A172 (cell line): Measurements from ENCODE around the gene C16orf54. TPM values are rescaled to one million over a fixed set of nuclear protein-coding genes. Genes with fewer than 3 reads are reported as not detected.
A peak's percentile ranks its signal among the peaks of the same experiment; 100 is the strongest.
"Not testable (repeated sequence)": the region's sequence is repeated elsewhere in the genome, so short reads cannot be mapped to it uniquely, and the experiment has no call there.

Experiments
- DNase-seq: peaks from one replicate; pipeline ENCODE4 v3.0.0-alpha.2; 2015; ENCODE audit warnings: low spot score
- total RNA-seq: library from RNA; depleted of rRNA; stranded (reverse); fragments of >200 nt; shearing (Covaris generic); gene quantifications from 2 replicates; pipeline ENCODE4 v1.2.3, GENCODE V29; 2014

Gene C16orf54
- total RNA-seq, 1 experiment from 2014 or later, result 0.09 TPM

- DNase-seq, result no peak
Observed at GRCh38 chr16:29769507-29769906, 23.7 kb upstream of the C16orf54 start.

DNA sequence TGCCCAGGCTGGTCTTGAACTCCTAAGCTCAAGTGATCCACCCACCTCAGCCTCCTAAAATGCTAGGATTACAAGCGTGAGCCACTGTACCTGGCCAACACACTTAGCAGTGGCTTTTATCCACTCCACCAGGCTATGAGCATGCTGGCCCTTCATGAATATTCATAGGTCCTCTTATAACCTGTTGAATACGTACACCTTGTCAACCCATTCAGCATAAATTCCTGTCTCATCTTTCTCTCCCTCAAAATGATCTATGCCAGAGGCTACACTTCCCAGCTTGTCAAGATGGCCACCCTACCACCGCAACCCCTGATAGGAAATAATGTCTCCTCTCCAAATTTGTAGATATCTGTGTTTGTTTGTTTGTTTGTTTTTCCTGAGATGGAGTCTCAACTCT is 21.3 kb upstream of the C16orf54 start:
- no peak for DNase-seq

DNA sequence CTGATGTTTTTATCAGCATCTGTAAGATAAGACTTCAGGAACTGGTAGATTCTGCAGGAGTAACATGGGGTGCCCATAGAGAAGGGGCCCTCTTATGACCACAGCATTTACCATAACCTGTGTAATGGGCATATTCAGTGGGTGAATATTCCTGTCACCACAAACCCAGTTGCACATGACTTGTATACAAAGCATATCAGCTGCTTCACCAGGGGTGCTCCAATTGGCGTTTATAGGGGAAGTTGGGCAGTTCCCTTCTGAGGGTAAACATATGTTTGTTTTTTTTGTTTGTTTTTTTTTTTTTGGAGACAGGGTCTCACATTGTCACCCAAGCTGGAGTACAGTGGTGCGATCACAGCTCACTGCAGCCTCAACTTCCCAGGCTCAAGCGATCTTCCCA is 20.8 kb upstream of the C16orf54 start:
- DNase-seq, result no peak

DNA sequence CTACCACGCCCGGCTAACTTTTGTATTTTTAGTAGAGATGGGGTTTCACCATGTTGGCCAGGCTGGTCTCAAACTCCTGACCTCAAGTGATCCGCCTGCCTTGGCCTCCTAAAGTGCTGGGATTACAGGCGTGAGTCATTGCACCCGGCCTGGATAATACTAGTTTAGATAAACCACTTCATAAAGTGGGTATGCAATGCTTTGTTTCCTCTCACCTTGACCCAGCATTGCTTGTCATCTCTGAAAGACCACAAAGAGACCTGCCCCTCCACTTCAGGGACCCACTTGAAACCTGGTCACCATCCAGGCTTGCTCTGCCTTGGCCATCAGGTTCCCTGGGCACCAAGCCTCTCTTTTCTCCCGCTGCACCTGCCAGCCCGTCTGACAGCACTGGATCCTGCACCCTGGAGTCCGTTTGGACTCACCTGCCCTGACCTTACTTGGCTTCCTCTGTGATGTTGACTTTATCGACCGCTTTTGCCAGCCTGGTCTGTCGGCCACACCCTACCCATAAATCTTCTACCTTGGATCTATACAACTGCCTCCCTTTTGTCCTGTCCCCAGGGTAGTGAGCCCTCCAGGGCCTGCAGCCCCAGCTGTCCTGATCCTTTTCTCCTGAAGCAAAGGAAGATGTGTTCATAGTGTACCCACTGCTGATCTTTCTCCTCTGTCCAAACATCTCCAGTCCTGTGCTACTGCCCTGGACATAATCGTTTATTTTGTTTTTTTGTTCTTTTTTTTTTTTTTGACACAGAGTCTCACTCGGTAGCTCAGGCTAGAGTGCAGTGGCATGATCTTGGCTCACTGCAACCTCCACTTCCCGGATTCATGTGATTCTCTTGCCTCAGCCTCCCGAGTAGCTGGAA is 19.6 kb upstream of the C16orf54 start:
- peak; percentile 14 for DNase-seq

- no peak for DNase-seq
Observed at GRCh38 chr16:29763326-29763725, 17.5 kb upstream of the C16orf54 start.

GRCh38 chr16:29761882-29762281 is 16.1 kb upstream of the C16orf54 start:
- no peak for DNase-seq

- not testable (repeated sequence) for DNase-seq
Observed at GRCh38 chr16:29761280-29761651, 15.5 kb upstream of the C16orf54 start.

- DNase-seq, result no peak
Observed at GRCh38 chr16:29760567-29761279, 14.9 kb upstream of the C16orf54 start.

DNA sequence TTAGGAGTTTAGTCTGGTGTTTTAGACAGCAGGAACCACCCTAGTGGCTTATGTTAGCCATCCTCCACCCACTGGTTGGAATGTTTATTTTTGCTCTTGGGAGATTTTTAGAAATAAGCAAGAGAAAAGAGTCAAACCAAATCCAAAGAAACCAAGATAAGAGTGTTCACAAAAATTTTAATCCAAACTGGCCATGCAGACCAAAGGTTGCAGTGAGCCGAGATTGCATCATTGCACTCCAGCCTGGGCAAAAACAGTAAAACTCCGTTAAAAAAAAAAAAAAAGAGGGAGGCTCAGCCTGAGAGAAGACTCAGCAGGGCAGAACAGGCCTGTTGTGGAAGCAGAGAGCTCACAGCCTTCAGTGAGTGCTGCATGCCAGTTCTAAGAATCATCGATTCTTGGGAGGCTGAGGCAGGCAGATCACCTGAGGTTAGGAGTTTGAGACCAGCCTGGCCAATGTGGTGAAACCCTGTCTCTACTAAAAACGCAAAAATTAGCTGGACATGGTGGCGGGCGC is 12.2 kb upstream of the C16orf54 start:
- DNase-seq, result no peak

DNA sequence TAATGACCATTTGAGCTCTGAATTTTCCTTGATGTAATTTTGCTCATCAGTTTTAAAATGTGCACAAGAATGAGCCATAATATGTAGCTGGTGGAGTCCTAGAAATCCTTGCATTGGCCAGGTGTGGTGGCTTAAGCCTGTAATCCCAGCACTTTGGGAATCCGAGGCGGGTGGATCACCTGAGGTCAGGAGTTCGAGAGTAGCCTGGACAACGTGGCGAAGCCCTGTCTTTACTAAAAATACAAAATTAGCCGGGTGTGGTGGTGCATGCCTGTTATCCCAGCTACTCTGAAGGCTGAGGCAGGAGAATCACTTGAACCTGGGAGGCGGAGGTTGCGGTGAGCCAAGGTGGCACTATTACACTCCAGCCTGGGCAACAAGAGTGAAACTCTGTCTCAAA is 11.3 kb upstream of the C16orf54 start:
- DNase-seq, result not testable (repeated sequence)

GRCh38 chr16:29756654-29757053 is 10.9 kb upstream of the C16orf54 start:
- no peak for DNase-seq

DNA sequence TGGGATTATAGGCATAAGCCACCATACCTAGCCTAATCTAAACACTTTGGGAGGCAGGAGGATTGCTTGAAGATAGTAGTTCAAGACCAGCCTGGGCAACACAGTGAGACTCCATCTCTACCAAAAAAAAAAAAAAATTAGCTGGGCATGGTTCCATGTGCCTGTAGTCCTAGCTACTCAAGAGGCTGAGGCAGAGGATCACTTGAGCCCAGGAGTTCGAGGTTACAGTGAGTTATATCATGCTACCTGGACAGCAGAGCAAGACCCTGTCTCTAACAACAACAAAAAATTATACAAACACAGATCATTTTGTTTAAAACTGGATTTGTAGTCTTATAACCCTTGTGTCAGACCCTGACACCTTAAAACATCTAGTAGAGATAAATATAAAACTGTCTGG is 7.7 kb upstream of the C16orf54 start:
- DNase-seq, result no peak

DNA sequence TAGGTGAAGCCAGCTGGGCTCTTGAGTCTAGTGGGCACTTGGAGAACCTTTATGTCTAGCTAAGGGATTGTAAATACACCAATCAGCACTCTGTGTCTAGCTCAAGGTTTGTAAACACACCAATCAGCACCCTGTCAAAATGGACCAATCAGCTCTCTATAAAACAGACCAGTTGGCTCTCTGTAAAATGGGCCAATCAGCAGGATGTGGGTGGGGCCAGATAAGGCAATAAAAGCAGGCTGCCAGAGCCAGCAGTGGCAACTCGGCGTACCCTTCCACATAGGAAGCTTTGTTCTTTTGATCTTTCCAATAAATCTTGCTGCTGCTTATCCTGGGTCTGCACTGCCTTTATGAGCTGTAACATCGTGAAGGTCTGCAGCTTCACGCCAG is 3.0 kb upstream of the C16orf54 start:
- DNase-seq, result not testable (repeated sequence)

DNA sequence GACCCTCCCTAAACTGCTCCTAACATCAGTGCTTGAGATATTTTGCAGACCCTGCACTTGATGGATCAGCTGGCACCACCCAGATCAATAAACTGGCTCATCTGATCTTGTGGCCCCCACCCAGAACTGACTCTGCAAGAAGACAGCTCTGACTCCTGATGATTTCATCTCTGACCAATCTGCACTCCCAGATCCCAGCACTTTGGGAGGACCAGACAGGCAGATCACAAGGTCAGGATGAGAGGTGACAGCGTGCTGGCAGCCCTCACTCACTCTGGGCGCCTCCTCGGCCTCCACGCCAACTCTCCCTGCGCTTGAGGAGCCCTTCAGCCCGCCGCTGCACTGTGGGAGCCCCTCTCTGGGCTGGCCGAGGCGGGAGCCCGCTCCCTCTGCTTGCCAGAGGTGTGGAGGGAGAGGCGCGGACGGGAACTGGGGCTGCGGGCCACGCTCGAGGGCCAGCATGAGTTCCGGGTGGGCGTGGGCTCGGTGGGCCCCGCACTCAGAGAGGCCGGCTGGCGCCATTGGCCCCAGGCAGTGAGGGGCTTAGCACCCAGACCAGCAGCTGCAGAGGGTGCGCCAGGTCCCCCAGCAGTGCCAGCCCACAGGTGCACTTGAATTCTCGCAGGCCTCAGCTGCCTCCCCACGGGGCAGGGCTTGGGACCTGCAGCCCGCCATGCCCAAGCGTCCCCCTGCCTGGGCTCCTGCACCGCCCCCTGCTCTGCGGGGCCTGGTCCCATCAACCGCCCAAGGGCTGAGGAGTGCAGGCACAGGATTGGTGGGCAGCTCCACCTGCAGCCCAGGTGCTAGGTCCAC is 2.4 kb upstream of the C16orf54 start:
- DNase-seq, result no peak

GRCh38 chr16:29746518-29746917 is 728 bp upstream of the C16orf54 start:
- not testable (repeated sequence) for DNase-seq

DNA sequence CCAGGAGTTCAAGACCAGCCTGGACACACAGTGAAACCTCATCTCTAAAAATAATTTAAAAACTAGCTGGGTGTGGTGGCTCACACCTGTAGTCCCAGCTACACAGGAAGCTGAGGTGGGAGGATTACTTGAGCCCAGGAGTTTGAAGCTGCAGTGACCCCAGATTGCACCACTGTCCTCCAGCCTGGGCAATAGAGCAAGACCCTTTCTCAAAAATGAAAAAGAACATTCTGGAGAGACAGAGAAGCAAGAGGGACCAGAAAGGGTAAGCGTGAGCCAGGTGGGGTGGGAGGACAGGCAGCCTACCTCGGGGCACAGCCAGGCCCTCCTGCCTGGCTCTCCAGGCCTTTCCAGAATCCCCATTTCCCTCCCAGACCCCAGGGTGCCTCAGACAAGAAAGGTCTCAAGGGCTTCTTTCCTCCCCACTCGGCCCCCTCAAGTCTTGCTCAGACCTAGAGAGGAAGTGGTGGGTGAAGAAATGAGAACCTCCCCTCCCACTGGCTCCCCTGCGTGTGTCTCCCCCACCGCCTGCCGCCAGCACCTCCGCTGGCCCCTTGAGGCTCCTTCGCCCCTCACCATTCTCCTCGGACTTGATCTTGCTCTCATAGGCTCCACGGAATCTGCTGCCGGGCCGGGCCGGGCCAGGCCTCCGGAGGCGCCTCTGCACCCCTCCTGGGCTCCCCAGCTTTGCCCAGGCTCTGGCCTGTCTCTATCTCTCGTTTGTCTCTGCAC is 503 bp downstream of the C16orf54 start:
- DNase-seq, result no peak

- no peak for DNase-seq
Observed at GRCh38 chr16:29744541-29745101, 1.2 kb downstream of the C16orf54 start.

DNA sequence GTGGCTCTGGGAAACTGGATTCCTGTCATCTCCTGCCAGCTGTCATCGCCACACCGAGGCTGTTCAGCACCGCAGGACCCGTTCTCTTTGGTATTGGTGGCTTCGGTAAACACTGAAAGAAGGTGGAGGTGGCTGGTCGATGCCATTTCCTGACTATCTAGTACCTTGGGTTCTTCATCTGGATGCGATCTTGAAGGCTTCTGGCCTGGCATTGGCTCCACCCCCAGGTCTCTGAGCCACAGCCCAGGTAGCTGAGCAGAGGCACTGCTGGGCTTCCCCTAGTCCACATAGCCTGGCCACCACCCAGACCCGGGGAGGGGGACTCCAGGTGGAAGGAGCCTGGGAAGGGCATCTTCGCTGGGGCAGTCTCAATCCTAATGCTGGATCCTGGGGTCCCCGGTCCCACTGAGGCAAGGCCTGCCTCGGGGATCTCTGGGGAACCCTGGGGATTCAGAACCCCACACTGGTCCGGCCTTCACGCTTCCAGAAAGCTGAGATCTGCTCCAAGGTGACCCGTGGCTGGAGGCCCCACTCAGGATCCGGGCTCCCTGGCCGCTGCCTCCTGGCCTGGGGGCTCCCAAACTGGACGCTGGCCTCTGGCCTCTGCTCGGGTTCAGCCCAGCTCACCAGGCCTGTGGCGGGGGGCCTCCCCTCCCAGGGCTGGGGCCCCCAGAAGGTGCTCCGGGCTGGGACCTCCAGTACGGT is 1.8 kb downstream of the C16orf54 start:
- no peak for DNase-seq

DNA sequence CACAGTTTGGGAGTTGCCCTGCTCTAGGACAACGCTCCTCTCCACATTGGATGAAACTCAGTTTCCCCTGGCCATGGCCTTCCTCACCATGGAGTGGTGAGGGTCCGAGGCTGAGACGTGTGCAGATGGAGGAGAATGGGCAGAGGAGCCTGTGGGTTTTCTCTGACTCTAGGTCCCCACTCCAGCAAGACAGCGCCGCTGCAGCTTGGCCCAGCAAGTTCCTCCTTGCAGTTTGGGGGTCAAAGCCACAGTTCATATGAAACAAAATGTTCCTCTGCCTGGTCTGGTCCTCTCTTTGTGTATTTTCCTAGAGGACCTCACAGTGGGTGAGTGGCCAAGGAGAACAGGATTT is 2.3 kb downstream of the C16orf54 start:
- DNase-seq, result no peak

- no peak for DNase-seq
Observed at GRCh38 chr16:29742683-29743275, 3.0 kb downstream of the C16orf54 start.
